Stimulated activated naive CD8-positive, alpha-beta T cell treated with anti-CD3 and anti-CD28 coated beads, Interleukin-15, Interleukin-2, amounts not matched to agents 100 ng/mL and 50 ng/mL, for 24 hours (primary cell): Measurements from ENCODE around the gene CST1.
"Not testable (repeated sequence)": the region's sequence is repeated elsewhere in the genome, so short reads cannot be mapped to it uniquely, and the experiment has no call there.

Experiments
- H3K27ac Mint-ChIP-seq: one replicate; pipeline ENCODE4 v1.8.0; 2021; ENCODE audit warnings: mild to moderate bottlenecking, mixed read lengths
- H3K27me3 Mint-ChIP-seq: one replicate; pipeline ENCODE4 v1.8.0; 2021; ENCODE audit warnings: mixed read lengths
- H3K36me3 Mint-ChIP-seq: one replicate; pipeline ENCODE4 v1.8.0; 2021; ENCODE audit warnings: low read depth, mixed read lengths
- H3K4me1 Mint-ChIP-seq: one replicate; pipeline ENCODE4 v1.8.0; 2021; ENCODE audit warnings: low read depth, mixed read lengths
- H3K4me3 Mint-ChIP-seq: one replicate; pipeline ENCODE4 v1.8.0; 2021; ENCODE audit warnings: mild to moderate bottlenecking, mixed read lengths
- H3K9me3 Mint-ChIP-seq: one replicate; pipeline ENCODE4 v1.8.0; 2021; ENCODE audit warnings: mixed read lengths

The CST1 gene

GRCh38 chr20:23747092-23747491, 3.6 kb downstream of the CST1 start:
- not testable (repeated sequence) for H3K27ac Mint-ChIP-seq, H3K4me3 Mint-ChIP-seq, H3K9me3 Mint-ChIP-seq, H3K4me1 Mint-ChIP-seq, H3K27me3 Mint-ChIP-seq, H3K36me3 Mint-ChIP-seq

DNA sequence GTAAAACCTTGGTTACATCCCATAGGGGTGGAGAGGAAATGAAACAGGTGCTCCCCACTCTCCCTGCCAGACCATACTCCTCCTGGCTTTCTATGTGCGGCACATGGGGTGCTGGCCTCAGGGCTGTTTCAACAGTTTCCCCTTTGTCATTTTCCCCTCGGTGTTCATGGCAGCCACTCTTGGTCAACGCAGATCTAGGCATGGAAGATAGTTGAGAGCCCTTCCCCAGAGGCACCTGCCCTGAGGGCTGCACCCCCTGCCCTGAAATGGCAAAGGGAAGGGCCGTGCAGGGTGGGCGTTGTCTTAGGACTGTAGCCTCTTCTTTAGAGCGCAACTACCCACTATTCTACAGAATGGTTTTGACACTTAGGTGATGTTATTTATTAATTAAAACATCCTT, 4.4 kb downstream of the CST1 start:
- Mint-ChIP-seq H3K36me3 (no peaks in the 10 kb centered on the region), H3K4me1 (no peaks in the 10 kb centered on the region), H3K4me3 (no peak overlapping the region), H3K9me3 (no peaks in the 10 kb centered on the region), H3K27me3 (no peaks in the 10 kb centered on the region), H3K27ac (no peak overlapping the region)

- Mint-ChIP-seq H3K4me1 (no peaks in the 10 kb centered on the region), H3K27ac (no peak overlapping the region), H3K36me3 (no peaks in the 10 kb centered on the region), H3K27me3 (no peaks in the 10 kb centered on the region), H3K9me3 (no peaks in the 10 kb centered on the region), H3K4me3 (no peak overlapping the region)
These were observed 5.5 kb downstream of the CST1 start for GRCh38 chr20:23745247-23745646.

- H3K9me3 Mint-ChIP-seq = no peaks in the 10 kb centered on the region
- no peak overlapping the region for H3K27ac Mint-ChIP-seq
- no peak overlapping the region for H3K4me3 Mint-ChIP-seq
These were observed 5.9 kb downstream of the CST1 start for GRCh38 chr20:23744817-23745216.

GRCh38 chr20:23735391-23735790, 15.3 kb downstream of the CST1 start:
- not testable (repeated sequence) for H3K9me3 Mint-ChIP-seq, H3K36me3 Mint-ChIP-seq, H3K4me1 Mint-ChIP-seq, H3K4me3 Mint-ChIP-seq, H3K27ac Mint-ChIP-seq
- peaks cover 25% of the 10 kb centered on the region for H3K27me3 Mint-ChIP-seq

More at GRCh38 chr20:23744817-23745216, 5.9 kb downstream of the CST1 start:
- Mint-ChIP-seq H3K27me3 (no peaks in the 10 kb centered on the region), H3K36me3 (no peaks in the 10 kb centered on the region), H3K4me1 (no peaks in the 10 kb centered on the region)

DNA sequence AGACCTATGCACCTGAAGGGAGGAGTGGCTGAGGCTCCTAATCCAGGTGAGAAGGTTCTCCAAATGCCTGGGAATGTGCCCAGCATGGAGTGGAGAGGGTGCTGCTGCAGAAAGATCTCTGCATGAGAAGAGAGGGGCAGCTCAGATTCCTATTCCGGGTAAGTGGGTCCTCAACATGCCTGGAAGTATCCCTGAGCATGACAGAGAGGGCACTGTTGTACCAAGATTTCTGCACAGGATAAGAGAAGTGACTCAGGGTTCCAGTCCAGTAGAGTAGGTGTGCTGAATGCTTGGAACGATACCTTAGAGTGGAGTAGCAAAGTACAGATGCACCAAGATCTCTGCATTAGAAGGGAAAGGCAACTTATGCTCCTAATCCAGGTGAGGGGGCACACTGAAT, 15.8 kb downstream of the CST1 start:
- H3K9me3 Mint-ChIP-seq, H3K4me1 Mint-ChIP-seq, H3K36me3 Mint-ChIP-seq, H3K4me3 Mint-ChIP-seq, H3K27ac Mint-ChIP-seq: not testable (repeated sequence)
- H3K27me3 Mint-ChIP-seq = peaks cover 25% of the 10 kb centered on the region

DNA sequence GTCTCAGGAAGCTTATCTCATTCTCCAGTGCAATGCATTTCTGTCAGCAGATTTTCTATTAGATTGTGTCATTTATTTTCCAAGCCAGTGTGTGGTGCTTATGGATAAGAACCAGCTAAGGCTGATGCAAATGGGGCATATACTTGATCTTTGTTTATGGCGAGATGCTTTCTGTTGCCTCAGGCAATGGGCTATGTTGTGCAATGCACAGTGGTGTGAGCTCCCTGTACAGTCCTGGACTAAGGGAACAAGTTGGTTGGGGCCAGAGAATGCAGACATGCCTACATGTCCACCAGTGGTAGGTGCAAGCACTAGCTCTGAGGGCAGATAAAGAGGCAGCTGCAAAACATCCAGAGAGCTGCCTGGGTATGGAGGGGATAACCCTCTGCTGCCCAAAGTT, 16.3 kb downstream of the CST1 start:
- H3K4me1 Mint-ChIP-seq, H3K27ac Mint-ChIP-seq, H3K9me3 Mint-ChIP-seq, H3K4me3 Mint-ChIP-seq, H3K36me3 Mint-ChIP-seq: not testable (repeated sequence)
- H3K27me3 Mint-ChIP-seq = peaks cover 25% of the 10 kb centered on the region

GRCh38 chr20:23727016-23727415, 23.7 kb downstream of the CST1 start:
- Mint-ChIP-seq H3K4me1 (no peaks in the 10 kb centered on the region), H3K27ac (no peak overlapping the region), H3K27me3 (peaks cover 12% of the 10 kb centered on the region), H3K9me3 (no peaks in the 10 kb centered on the region), H3K4me3 (no peak overlapping the region), H3K36me3 (no peaks in the 10 kb centered on the region)

- H3K27ac Mint-ChIP-seq = no peak overlapping the region
- H3K36me3 Mint-ChIP-seq = no peaks in the 10 kb centered on the region
- H3K27me3 Mint-ChIP-seq = peaks cover 14% of the 10 kb centered on the region
These were observed 25.6 kb downstream of the CST1 start for GRCh38 chr20:23725102-23725501.

DNA sequence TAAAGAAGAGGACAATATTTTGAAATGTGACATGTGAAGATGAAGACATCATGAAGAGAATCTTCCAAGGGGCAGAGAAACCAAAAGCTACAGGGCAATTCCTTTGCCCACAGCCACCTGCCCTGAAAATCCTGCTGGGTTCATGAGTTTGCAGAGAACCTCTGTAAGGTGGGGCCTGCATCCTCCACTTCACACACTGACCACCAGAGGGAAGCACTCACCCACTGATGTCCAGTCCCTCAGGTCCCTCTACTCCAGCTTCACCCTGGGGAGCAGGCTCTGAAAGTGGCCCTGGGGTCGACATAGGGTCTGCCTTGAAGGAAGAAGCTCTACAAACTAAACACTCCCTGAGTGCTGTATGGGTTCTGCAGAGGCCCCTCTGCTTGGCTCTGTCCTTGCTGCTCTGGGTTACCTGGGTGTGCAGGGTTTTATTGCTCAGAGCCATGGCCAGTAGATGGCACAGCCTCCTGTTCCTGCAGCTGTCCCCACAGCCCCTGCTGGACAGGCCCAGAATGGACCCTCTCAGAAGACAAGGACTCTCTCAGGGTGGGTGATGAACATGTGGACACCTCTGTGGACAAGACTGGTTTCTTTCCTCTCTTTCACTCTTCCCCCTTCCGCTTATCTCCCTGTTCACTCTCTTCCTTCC, 27.0 kb downstream of the CST1 start:
- not testable (repeated sequence) for H3K36me3 Mint-ChIP-seq

More at GRCh38 chr20:23725102-23725501, 25.6 kb downstream of the CST1 start:
- H3K4me1 Mint-ChIP-seq = no peaks in the 10 kb centered on the region
- H3K9me3 Mint-ChIP-seq = no peaks in the 10 kb centered on the region
- no peak overlapping the region for H3K4me3 Mint-ChIP-seq

DNA sequence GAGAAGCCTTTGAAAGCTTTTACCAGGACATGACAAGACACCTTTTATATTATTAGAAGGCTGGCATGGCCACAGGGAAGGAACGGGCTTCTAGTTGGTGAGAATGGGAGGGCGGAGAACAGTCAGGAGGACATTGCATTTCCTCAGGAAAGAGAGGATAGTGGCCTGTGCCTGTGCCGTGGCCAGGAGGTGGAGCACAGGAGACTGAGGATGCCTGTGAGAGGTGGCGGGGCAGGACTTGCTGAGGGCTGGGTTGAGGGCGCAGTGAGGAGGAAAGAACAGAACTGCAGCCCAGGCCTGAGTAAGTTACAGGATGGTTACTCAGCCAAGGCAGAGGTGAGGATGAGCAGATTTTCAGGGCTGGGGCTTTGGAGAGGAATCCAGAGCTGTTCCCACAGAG, 27.9 kb downstream of the CST1 start:
- not testable (repeated sequence) for H3K27ac Mint-ChIP-seq, H3K9me3 Mint-ChIP-seq, H3K36me3 Mint-ChIP-seq, H3K4me3 Mint-ChIP-seq, H3K4me1 Mint-ChIP-seq
- peaks cover 16% of the 10 kb centered on the region for H3K27me3 Mint-ChIP-seq

More for the DNA sequence above, 27.0 kb downstream of the CST1 start:
- peaks cover 14% of the 10 kb centered on the region for H3K27me3 Mint-ChIP-seq
- H3K4me3 Mint-ChIP-seq, H3K9me3 Mint-ChIP-seq, H3K4me1 Mint-ChIP-seq, H3K27ac Mint-ChIP-seq: not testable (repeated sequence)

- Mint-ChIP-seq H3K4me1 (no peaks in the 10 kb centered on the region), H3K4me3 (no peak overlapping the region), H3K27me3 (peaks cover 25% of the 10 kb centered on the region), H3K36me3 (no peaks in the 10 kb centered on the region), H3K27ac (no peak overlapping the region), H3K9me3 (no peaks in the 10 kb centered on the region)
These were observed 28.8 kb downstream of the CST1 start for GRCh38 chr20:23721962-23722361.

DNA sequence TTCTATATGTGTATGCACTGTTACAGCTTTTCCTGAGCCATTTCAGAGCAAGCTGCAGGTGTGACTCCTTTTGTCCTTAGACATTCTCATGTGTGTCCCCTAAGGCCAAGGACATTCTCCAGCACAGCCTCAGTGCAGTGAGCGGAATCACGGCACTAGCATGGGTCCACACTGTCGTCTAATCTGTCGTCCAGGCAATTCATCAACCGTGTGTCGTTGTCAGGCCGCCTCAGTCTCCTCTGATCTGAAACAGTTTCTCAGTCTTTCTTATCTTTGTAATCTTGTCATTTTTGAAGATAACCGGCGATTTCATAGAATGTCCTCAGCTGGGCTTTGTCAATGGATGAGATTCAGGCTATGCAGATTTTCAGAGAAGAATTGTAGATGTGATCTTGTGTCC, 31.4 kb downstream of the CST1 start:
- H3K36me3 Mint-ChIP-seq, H3K4me1 Mint-ChIP-seq, H3K9me3 Mint-ChIP-seq, H3K27ac Mint-ChIP-seq, H3K4me3 Mint-ChIP-seq: not testable (repeated sequence)
- peaks cover 31% of the 10 kb centered on the region for H3K27me3 Mint-ChIP-seq

DNA sequence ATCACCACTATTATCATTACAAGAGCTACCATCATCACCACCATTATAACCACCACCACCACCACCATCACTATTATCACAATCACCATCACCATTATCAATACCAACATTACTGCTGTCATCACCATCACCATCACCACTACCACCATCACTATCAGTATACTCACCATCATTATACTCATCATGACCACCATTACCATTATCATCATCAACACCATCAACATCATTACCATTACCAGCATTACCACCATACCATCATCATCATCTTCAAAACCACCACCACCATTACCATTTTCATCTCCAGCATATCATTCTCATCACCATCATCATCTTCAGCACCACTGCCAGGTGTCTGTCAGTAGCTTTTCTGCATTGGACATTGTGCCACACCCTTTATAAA, 39.0 kb downstream of the CST1 start:
- not testable (repeated sequence) for H3K4me3 Mint-ChIP-seq, H3K9me3 Mint-ChIP-seq, H3K27me3 Mint-ChIP-seq, H3K36me3 Mint-ChIP-seq, H3K27ac Mint-ChIP-seq, H3K4me1 Mint-ChIP-seq

DNA sequence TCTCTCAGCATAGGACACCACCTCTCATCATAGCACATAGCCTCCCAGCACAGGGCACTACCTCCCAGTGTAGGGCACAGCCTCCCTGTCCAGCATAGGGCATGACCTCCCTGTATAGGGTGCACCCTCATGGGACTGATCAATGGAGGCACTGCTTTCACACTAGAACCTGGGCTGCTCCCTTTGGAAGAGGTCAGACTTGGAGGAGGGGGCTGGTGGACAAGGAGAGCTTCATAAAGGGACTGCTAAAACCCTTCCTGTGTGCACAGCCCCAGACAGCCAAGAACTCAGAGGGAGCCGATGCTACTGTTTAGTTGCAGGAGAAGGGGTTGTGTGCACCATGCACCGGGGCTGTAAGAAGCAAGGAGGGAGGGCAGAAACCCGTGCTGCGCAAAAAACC, 40.0 kb downstream of the CST1 start:
- no peak overlapping the region for H3K4me3 Mint-ChIP-seq
- H3K9me3 Mint-ChIP-seq = no peaks in the 10 kb centered on the region
- H3K36me3 Mint-ChIP-seq = no peaks in the 10 kb centered on the region
- no peaks in the 10 kb centered on the region for H3K4me1 Mint-ChIP-seq
- H3K27me3 Mint-ChIP-seq = peaks cover 3% of the 10 kb centered on the region
- no peak overlapping the region for H3K27ac Mint-ChIP-seq

DNA sequence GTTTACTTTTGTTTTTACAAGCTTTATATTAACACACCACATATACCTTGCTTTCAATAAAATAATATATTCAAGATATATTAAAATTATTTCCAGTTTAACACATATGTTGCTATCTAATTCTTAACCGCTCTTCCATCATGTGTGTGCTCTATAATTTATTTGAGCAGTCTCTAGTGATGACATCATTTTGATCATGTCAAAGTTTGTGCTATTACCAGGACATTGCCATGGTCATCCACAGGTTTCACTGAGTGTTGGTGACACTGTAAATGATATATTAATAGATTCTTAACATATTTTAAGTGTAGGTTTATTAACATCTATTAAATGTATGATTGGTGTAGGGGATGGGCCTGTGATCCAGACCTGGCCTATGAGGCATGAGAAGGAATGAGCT, 44.8 kb downstream of the CST1 start:
- Mint-ChIP-seq H3K27me3 (peaks cover 9% of the 10 kb centered on the region), H3K36me3 (no peaks in the 10 kb centered on the region)

More for the DNA sequence above, 44.8 kb downstream of the CST1 start:
- Mint-ChIP-seq H3K4me1 (no peaks in the 10 kb centered on the region), H3K9me3 (no peaks in the 10 kb centered on the region), H3K27ac (no peak overlapping the region), H3K4me3 (no peak overlapping the region)
